GM19328 (cell line): ENCODE data around the gene CYGB.
"Not testable (repeated sequence)": the region's sequence is repeated elsewhere in the genome, so short reads cannot be mapped to it uniquely, and the experiment has no call there.

Experiments used
- ATAC-seq: cut with Tn5 transposase; IDR thresholded peaks from one replicate; pipeline ENCODE4 v1.9.1; 2021; ENCODE audit warnings: mild to moderate bottlenecking, moderate library complexity; ENCODE audit not compliant: unreplicated experiment

CYGB gene

DNA sequence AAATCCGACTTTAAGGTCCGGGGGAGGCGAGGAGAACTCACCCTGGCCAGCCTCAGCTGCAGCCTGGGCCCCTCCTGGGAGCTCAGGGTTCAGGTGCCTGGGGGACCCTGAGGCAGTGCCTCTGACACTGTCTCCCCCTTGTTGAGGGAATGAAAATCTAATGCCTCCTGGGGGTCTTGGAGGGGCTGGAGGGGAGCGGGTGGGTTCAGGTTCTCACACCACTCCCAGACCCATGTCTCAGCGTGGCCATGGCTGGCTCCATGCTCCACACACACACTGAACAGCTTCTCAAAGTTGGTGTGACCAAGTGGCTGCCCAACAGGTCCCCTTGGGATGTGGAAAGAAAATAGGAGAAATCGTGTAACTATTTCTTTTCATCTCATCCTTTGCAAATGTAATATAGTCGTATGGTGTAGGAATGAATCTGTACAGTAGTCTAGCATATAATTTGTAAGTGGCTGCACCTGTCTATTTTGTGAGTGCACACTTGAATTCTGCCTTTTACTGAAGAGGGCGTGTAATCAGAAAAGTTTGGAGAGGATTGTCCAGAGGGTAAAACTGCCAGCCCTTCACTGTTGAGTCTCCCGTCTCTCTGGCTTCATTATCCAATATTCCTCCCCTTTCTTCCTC lies 1.5 kb upstream of the CYGB start:
- ATAC-seq, result no peak

- ATAC-seq, result no peak
Measured at GRCh38 chr17:76538281-76538931, 897 bp upstream of the CYGB start.

- no peak for ATAC-seq
Measured at GRCh38 chr17:76537288-76537577, 276 bp downstream of the CYGB start.

- no peak for ATAC-seq
Measured at GRCh38 chr17:76536511-76537287, 810 bp downstream of the CYGB start.

GRCh38 chr17:76535788-76536510 lies 1.6 kb downstream of the CYGB start:
- no peak for ATAC-seq

GRCh38 chr17:76534831-76535732 lies 2.4 kb downstream of the CYGB start:
- ATAC-seq, result no peak

DNA sequence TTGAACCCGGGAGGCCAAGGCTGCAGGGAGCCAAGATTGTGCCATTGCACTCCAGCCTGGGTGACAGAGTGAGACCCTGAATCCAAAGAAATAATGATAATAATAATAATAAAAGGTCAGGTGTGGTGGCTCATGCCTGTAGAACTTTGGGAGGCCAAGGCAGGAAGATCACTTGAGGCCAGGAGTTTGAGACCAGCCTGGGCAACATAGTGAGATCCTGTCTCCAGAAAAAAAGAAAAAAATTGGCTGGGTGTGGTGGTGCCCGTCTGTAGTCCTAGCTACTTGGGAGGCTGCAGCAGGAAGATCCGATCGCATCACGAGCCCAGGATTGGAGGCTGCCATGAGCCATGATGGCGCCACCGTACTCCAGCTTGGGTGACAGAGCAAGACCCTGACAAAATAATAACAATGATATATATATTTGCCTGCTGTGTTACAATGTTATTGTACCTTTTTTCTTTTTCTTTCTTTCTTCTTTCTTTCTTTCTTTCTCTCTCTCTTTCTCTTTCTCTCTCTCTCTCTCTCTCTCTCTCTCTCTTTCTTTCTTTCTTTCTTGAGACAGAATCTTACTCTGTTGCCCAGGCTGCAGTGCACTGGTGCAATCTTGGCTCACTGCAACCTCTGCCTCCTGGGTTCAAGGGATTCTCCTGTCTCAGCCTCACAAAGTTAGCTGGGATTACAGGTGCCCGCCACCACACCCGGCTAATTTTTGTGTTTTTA lies 3.7 kb downstream of the CYGB start:
- ATAC-seq, result not testable (repeated sequence)

GRCh38 chr17:76532072-76532651 lies 5.3 kb downstream of the CYGB start:
- no peak for ATAC-seq

- ATAC-seq, result no peak
Measured at GRCh38 chr17:76531486-76532038, 5.9 kb downstream of the CYGB start.

DNA sequence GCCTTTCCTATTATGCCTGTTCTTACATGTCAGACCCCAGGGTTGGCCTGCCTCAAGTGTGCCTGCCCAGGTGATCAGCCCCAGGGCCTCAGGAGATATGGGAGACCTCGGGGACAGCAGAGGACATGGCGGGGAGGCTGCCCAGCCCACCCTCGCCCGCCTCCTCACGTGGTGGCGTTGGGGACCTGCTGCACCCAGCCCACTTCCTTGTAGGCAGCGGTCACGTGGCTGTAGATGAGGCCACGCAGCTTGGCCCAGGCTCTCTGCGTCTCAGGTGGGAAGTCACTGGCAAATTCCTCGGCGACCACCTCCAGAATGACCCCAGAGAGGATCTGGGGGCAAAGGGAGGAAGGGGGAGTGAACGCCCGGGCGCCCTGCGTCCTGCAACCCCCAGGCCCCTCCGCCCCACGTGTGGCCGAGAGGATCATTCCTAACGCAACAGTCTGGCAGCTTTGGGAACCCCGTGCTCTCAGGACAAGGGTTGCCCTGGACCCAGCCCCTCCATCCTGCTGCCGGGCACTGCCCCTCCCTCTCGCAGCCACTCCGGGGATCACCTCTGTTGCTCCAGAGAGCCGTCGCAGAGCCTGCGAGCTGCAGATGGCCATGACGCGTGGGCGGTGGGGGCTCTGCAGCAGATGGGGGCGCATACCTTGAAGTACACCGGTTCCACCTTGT lies 6.6 kb downstream of the CYGB start:
- ATAC-seq, result no peak

- ATAC-seq, result no peak
Measured at GRCh38 chr17:76530095-76530723, 7.3 kb downstream of the CYGB start.

GRCh38 chr17:76529224-76530094 lies 8.1 kb downstream of the CYGB start:
- ATAC-seq, result no peak

DNA sequence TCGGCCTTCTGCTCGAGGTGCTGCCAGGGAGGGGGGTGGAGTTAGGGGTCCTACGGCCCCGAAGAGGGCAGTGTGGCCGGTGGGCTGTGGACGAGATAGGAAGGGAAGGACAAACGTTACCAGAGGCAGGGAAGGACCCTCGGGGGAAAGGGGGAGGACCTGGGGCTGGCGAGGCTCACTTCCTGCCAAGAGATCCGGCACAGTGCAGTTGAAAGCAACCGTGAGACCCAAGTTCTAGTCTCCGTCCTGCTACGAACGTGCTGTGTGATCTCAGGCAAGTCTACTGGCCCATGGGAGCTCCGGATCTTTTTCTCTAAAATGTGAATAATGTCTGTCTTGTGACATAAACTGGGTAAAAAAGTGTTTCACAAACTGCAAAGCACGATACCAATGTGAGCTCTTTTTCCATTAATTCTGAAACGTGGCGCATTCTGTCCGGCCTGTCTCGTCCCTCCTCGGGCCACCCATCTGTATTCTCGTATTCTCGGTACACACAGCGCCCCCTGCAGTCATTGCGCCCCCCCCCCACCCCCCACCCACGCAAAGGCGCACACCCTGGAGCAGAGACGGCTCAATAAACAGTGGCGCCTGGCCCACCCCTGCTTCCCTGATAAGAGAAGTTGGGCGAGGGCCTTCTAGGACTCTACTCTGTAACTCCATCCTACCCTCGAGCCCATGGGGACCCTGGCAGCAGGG lies 8.8 kb downstream of the CYGB start:
- no peak for ATAC-seq

GRCh38 chr17:76528156-76528527 lies 9.4 kb downstream of the CYGB start:
- ATAC-seq, result no peak

DNA sequence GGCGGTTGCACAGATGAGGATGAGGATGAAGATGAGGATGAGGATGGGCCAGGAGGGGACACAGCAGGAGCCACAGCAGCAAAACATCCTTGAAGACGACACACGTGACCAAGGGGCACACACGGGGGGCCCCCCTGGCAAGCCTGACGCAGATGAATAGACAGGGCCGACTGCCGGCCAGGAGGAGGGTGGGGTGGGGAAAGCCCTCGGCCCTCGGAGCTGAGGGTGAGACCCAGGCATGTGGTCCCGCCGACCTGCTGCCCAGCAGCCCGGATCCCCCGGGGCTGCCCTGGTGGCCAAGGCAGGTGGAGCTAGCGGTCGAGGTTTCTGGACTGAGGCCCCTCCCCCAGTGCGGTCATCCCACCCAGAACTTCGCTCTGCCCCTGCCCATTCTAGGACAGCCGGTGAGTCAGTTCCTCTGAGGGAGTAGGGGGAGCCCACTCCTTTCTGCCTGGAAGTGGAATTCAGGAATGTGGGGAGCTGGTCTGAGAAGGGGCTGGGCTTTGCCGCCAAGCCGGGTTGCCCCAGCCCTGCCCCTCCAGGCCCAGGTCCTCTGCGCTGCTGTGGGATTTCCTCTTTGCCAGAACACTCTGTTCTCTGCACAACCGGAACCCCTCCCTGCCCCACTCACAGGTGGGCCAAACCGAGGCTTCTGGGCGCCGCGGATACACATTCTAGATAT lies 9.9 kb downstream of the CYGB start:
- no peak for ATAC-seq

DNA sequence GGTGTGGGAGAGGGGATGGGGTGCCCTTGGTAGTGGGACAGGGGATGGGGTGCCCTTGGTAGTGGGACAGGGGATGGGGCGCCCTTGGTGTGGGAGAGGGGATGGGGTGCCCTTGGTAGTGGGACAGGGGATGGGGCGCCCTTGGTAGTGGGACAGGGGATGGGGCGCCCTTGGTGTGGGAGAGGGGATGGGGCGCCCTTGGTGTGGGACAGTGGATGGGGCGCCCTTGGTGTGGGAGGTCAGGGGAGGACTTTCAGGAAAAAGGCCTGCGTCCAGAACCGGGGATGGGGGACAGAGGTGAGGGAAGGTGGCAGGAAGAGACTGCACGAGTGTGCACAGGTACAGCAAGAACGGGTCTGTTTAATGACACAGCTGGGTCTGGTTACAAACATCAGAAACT lies 10.5 kb downstream of the CYGB start:
- ATAC-seq, result not testable (repeated sequence)
